C4-2B (cell line): ENCODE results near the gene ERC2.

ENCODE experiments used
- ZFX ChIP-seq: fragments of 450-650 bp; IDR thresholded peaks from 2 replicates; pipeline ENCODE4 v1.6.1; 2017
- TF ChIP-seq, protein P1 (sequence below): fragments of 450-650 bp; conservative IDR thresholded peaks from 2 replicates; pipeline ENCODE4 v1.5.1; 2017; ENCODE audit warnings: mild to moderate bottlenecking

DNA sequence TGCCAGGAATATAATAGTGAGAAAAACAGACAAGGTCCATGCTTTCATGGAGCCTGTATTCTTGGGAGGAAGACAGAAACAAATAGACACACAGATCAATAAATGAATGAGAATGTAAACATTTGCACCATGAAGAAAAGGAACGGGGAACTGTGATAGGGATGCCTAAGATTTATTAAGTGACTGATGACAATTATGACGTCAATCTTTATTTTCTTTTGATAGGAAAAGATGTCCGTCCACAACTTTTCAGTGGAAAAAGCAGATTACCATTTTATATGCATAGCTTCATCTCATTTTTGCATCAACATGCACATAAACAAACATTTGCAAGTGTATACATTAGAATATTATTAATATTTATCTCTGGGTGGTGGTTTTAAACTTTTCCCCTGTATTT, 953.3 kb downstream of the ERC2 start:
- TF ChIP-seq, protein P1, sequence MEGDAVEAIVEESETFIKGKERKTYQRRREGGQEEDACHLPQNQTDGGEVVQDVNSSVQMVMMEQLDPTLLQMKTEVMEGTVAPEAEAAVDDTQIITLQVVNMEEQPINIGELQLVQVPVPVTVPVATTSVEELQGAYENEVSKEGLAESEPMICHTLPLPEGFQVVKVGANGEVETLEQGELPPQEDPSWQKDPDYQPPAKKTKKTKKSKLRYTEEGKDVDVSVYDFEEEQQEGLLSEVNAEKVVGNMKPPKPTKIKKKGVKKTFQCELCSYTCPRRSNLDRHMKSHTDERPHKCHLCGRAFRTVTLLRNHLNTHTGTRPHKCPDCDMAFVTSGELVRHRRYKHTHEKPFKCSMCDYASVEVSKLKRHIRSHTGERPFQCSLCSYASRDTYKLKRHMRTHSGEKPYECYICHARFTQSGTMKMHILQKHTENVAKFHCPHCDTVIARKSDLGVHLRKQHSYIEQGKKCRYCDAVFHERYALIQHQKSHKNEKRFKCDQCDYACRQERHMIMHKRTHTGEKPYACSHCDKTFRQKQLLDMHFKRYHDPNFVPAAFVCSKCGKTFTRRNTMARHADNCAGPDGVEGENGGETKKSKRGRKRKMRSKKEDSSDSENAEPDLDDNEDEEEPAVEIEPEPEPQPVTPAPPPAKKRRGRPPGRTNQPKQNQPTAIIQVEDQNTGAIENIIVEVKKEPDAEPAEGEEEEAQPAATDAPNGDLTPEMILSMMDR = no peak
- TF ChIP-seq ZFX = no peak
